AG04449 (cell line): ENCODE measurements around the gene CYP4B1.
"Not testable (repeated sequence)": the region's sequence is repeated elsewhere in the genome, so short reads cannot be mapped to it uniquely, and the experiment has no call there.

Experiments used
- CTCF ChIA-PET: fragments of 350-600 bp; formaldehyde crosslinking; extraction: SDS; loops from one replicate; lab custom pipeline; 2021; ENCODE audit warnings: antibody characterized with exemption; lab: Yijun Ruan, JAX
- POLR2A ChIA-PET: fragments of 400-600, 350-600 bp; formaldehyde crosslinking; extraction: SDS; loops from one replicate; lab custom pipeline; 2020; ENCODE audit warnings: antibody characterized with exemption, inconsistent platforms; lab: Yijun Ruan, JAX
- DNase-seq: peaks from one replicate; pipeline ENCODE4 v3.0.0-alpha.2; 2010; ENCODE audit warnings: low read depth, low spot score
- H3K4me3 ChIP-seq: 2 replicates; pipeline ENCODE4 v1.5.1; 2011; ENCODE audit warnings: low read depth, mild to moderate bottlenecking, control low read depth, low read length
- CTCF ChIP-seq: IDR thresholded peaks from one replicate; pipeline ENCODE4 v1.5.1; 2011; ENCODE audit warnings: mild to moderate bottlenecking, moderate library complexity, low read length, control low read depth, inconsistent platforms; ENCODE audit not compliant: insufficient read depth; ENCODE audit errors: missing control alignments

The CYP4B1 gene

DNA sequence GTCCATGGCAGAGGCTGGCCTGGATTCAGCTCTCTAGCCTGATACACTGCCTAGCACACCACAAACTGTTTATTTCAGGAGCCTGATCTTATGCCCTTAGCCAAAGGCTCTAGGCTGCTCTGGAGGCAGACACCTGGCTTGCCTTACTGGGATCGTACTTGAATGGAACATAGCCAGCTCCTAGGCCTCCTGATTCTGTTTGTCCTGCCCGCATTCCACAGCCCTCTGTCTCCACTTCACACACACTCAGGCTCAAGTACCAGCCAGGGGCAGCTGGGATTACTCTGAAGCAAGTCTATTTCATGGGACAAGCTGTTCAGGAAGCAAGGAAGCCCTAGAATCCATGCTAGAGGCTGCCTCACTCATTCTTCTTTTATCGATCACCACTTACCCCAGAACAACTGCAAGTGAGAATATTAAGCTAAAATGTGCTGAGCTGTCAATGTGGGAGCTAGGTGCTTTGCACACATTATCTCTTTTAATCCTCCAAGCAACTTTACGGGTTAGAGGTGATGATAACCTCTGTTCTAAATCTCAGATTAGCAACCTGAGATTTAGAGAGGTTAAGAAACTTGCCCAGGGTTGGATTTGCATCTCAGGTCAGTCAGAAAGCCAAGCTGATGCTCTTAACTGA is 31.1 kb upstream of the CYP4B1 start:
- ChIA-PET CTCF (no interaction called here), POLR2A (no interaction called here)
- no peak for TF ChIP-seq CTCF
- no peak overlapping the region for H3K4me3 ChIP-seq
- no peak for DNase-seq

- no peak for TF ChIP-seq CTCF
- no peak for DNase-seq
- H3K4me3 ChIP-seq = no peak overlapping the region
- ChIA-PET CTCF (no interaction called here), POLR2A (no interaction called here)
Observed at GRCh38 chr1:46768445-46768844, 30.4 kb upstream of the CYP4B1 start.

DNA sequence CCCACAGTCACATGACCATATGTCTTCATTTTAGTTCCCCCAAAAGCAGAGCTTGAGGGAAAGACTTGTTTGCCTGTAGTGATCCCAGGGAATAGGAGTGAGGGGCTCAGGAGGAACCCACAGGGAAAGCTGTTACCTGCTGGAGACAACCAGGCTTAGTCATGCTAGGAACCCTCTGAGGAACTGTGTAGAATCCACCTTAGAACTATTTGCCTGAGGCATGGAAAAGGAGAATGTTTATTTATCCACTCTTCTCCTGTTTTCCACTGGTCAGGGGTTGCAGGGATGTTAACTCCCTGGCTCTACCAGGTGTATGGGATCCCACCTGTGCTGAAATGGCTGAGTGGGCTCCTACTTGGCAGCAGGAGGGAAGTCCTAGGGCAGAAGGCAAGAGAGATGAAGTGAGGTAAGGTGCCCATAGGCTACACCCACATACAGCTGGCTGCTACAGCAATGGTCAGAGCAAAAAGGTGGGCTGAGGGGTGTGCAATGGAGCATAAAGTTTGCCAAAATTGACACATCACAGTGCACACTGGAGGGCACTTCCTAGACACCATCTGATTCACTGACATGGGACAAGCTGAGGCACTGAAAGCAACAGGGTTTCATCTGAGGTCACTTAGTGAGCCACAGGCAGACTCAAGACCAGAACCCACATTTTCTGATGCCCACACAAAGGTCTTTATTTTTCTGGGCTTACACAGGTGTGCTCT is 29.7 kb upstream of the CYP4B1 start:
- CTCF ChIA-PET = no interaction called here
- no peak for TF ChIP-seq CTCF

GRCh38 chr1:46770541-46770940 is 28.3 kb upstream of the CYP4B1 start:
- TF ChIP-seq CTCF = no peak
- H3K4me3 ChIP-seq = no peak overlapping the region
- ChIA-PET CTCF (no interaction called here), POLR2A (no interaction called here)
- no peak for DNase-seq

More for the DNA sequence above, 29.7 kb upstream of the CYP4B1 start:
- DNase-seq = no peak
- POLR2A ChIA-PET = no interaction called here
- H3K4me3 ChIP-seq = no peak overlapping the region

DNA sequence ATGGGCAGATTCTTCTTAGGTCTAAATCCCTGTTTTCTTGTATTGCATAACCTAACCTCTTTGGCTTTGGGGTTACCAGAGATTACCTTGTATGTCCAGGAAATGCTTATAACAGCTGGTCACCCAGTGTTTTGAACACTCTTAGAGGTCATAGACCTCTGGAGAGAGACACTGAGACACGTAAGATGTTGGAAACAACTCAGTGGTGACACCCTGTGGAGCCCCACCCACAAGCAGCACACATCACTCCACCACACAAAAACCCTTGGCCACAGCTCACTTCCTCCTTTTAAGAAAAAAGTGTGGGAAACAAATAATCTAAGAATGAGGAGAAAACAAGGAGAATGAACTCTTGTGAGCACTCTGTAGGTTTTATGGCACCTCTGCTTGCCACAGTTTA is 26.3 kb upstream of the CYP4B1 start:
- POLR2A ChIA-PET = no interaction called here
- TF ChIP-seq CTCF = no peak
- CTCF ChIA-PET = no interaction called here
- no peak overlapping the region for H3K4me3 ChIP-seq
- no peak for DNase-seq

DNA sequence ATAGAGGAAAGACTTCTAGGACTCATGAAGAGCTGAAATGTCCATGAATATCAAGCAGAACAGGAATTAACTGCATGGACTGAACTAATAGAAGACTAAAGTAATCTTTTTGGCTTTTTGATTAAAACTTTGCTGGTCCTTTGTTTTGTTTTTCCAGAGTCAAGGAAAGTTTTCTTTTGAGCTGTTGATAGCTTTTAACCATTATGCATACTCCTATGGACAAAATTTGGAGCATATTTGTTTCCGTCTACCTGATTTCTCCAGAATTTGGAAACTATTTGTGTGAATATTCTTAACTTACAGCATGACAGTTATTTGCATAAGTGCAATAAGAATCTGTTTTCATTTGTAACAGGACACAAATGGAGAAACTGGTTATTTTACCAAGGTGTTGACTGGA is 24.5 kb upstream of the CYP4B1 start:
- no peak overlapping the region for H3K4me3 ChIP-seq
- POLR2A ChIA-PET = no interaction called here
- CTCF ChIA-PET = no interaction called here
- no peak for TF ChIP-seq CTCF
- no peak for DNase-seq

- H3K4me3 ChIP-seq, CTCF ChIA-PET, POLR2A ChIA-PET, DNase-seq: not testable (repeated sequence)
Observed at GRCh38 chr1:46778456-46778855, 20.4 kb upstream of the CYP4B1 start.
